Neuronal stem cell (in vitro differentiated cells): Measurements from ENCODE around the gene ATP6V0E1.
A peak's percentile ranks its signal among the peaks of the same experiment; 100 is the strongest.

Experiments
- DNase-seq: peaks from one replicate; pipeline ENCODE4 v3.0.0-alpha.2; 2013; ENCODE audit warnings: low spot score
- H2AFZ ChIP-seq: one replicate; pipeline ENCODE4 v1.6.1; 2013; ENCODE audit warnings: mild to moderate bottlenecking, low read length, inconsistent platforms
- H2AK5ac ChIP-seq: 2 replicates; pipeline ENCODE4 v1.6.1; 2013; ENCODE audit warnings: low read depth, mild to moderate bottlenecking, inconsistent platforms, low read length, moderate library complexity, mixed read lengths
- H2BK120ac ChIP-seq: 2 replicates; pipeline ENCODE4 v1.6.1; 2013; ENCODE audit warnings: low read depth, mild to moderate bottlenecking, inconsistent platforms, low read length, moderate library complexity, mixed read lengths
- H2BK12ac ChIP-seq: one replicate; pipeline ENCODE4 v1.6.1; 2013; ENCODE audit warnings: low read length, inconsistent platforms
- H2BK15ac ChIP-seq: 2 replicates; pipeline ENCODE4 v1.6.1; 2013; ENCODE audit warnings: mild to moderate bottlenecking, low read length, inconsistent platforms, mixed read lengths
- H2BK5ac ChIP-seq: one replicate; pipeline ENCODE4 v1.6.1; 2013; ENCODE audit warnings: inconsistent platforms, mild to moderate bottlenecking, low read length, moderate library complexity
- H3K14ac ChIP-seq: one replicate; pipeline ENCODE4 v1.6.1; 2013; ENCODE audit warnings: low read length, inconsistent platforms
- H3K18ac ChIP-seq: 2 replicates; pipeline ENCODE4 v1.6.1; 2013; ENCODE audit warnings: low read length, inconsistent platforms
- H3K23ac ChIP-seq: 2 replicates; pipeline ENCODE4 v1.6.1; 2013; ENCODE audit warnings: low read depth, mild to moderate bottlenecking, mixed read lengths, low read length, inconsistent platforms; ENCODE audit not compliant: poor library complexity
- H3K27ac ChIP-seq: replicated peaks from 3 replicates; pipeline ENCODE4 v1.5.1; 2013; ENCODE audit warnings: low read length, inconsistent platforms
- H3K27me3 ChIP-seq, 3 experiments: 2 replicates each; pipeline ENCODE4 v1.6.1; 2013; ENCODE audit warnings: low read length in 3 of 3, mild to moderate bottlenecking in 2 of 3, inconsistent platforms in 1 of 3, low read depth in 1 of 3, mixed read lengths in 1 of 3, moderate library complexity in 1 of 3; ENCODE audit not compliant: control insufficient read depth in 3 of 3, insufficient read depth in 3 of 3
- H3K36me3 ChIP-seq, 2 donors: replicated peaks in 1 of 2; 2 replicates each; pipeline ENCODE4 v1.6.1; 2013; ENCODE audit warnings: low read length in 2 of 2; ENCODE audit not compliant: control insufficient read depth in 2 of 2, insufficient read depth in 2 of 2
- H3K4ac ChIP-seq: 2 replicates; pipeline ENCODE4 v1.6.1; 2013; ENCODE audit warnings: inconsistent platforms, mild to moderate bottlenecking, low read length, moderate library complexity
- H3K4me1 ChIP-seq, 2 donors: 1 replicate in 1 of 2; 2 replicates in 1 of 2; pipeline ENCODE4 v1.6.1; 2013; ENCODE audit warnings: low read length in 2 of 2, low read depth in 1 of 2; ENCODE audit not compliant: control insufficient read depth in 2 of 2, insufficient read depth in 1 of 2
- H3K4me2 ChIP-seq: one replicate; pipeline ENCODE4 v1.6.1; 2013; ENCODE audit warnings: mild to moderate bottlenecking, low read length, inconsistent platforms; ENCODE audit not compliant: insufficient read depth, poor library complexity, severe bottlenecking
- H3K4me3 ChIP-seq, 2 donors: 2 replicates each; pipeline ENCODE4 v1.5.1; 2013; ENCODE audit warnings: low read length in 2 of 2, mild to moderate bottlenecking in 2 of 2, inconsistent platforms in 1 of 2, moderate library complexity in 1 of 2
- H3K79me1 ChIP-seq: one replicate; pipeline ENCODE4 v1.6.1; 2013; ENCODE audit warnings: low read depth, mild to moderate bottlenecking, inconsistent platforms, low read length, moderate library complexity
- H3K9ac ChIP-seq: one replicate; pipeline ENCODE4 v1.6.1; 2013; ENCODE audit warnings: mild to moderate bottlenecking, low read depth, low read length, inconsistent platforms; ENCODE audit not compliant: poor library complexity
- H3K9me3 ChIP-seq, 2 donors: replicated peaks in 1 of 2; 2 replicates each; pipeline versions ENCODE3 to v1.6.1; 2013; ENCODE audit warnings: low read length in 2 of 2, mild to moderate bottlenecking in 2 of 2, inconsistent platforms in 1 of 2, low read depth in 1 of 2, mixed read lengths in 1 of 2, moderate library complexity in 1 of 2; ENCODE audit not compliant: control insufficient read depth in 2 of 2, insufficient read depth in 1 of 2
- H4K8ac ChIP-seq: one replicate; pipeline ENCODE4 v1.6.1; 2013; ENCODE audit warnings: low read depth, mild to moderate bottlenecking, inconsistent platforms, low read length, moderate library complexity
- H4K91ac ChIP-seq: one replicate; pipeline ENCODE4 v1.6.1; 2013; ENCODE audit warnings: low read length, low read depth, mild to moderate bottlenecking, inconsistent platforms; ENCODE audit not compliant: poor library complexity
- WGBS, 2 donors: extraction: QIAGEN DNeasy Blood & Tissue Kit; methylation state at CpG; one replicate each; pipeline ENCODE4 v1.1.7; 2013; ENCODE audit warnings: missing lambda C conversion rate in 2 of 2, mixed read lengths in 1 of 2; ENCODE audit not compliant: insufficient read length in 2 of 2, insufficient replicate concordance in 1 of 2; ENCODE audit errors: extremely low coverage in 2 of 2; 5-methylcytosine and 5-hydroxymethylcytosine counted together

The ATP6V0E1 gene

DNA sequence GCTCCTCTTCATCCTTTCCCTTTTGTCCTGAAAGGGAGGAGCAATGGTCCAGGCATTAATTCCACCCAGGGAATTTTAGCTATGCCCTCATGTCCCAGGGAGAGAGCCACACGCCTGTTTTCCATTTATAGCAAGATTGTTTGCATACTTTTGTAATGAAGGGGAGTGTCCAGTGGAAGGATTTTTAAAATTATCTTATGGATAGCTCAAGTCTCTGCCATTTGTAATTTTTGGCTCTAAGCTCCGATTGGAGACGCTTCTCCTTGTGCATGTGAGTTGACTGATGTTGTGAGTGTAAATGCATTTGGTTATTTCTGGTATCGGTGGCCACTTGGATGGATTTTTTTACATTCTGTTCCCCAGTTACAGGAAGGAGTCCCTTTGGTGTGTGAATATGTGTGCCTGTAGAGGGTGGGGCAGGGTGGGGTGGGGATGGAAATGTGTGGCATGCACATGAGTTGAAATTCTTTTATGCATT lies 31.5 kb upstream of the ATP6V0E1 start:
- Histone ChIP-seq H2BK120ac (no peak overlapping the region), H3K27ac (no peak overlapping the region), H3K4me1 (no peaks in the 10 kb centered on the region), H4K8ac (no peak overlapping the region), H3K4ac (no peak overlapping the region), H3K4me2 (no peak overlapping the region), H2AFZ (no peak overlapping the region), H3K9ac (peak overlapping the region; percentile 18), H3K18ac (no peak overlapping the region), H2BK12ac (no peak overlapping the region), H2BK15ac (no peak overlapping the region), H3K27me3 (no peaks in the 10 kb centered on the region), H4K91ac (no peak overlapping the region), H3K79me1 (no peaks in the 10 kb centered on the region), H3K9me3 (no peaks in the 10 kb centered on the region), H2BK5ac (no peak overlapping the region), H3K14ac (no peak overlapping the region), H2AK5ac (no peak overlapping the region), H3K4me3 (no peak overlapping the region), H3K36me3 (peaks cover 11 to 37% of the 10 kb centered on the region in 2 donors), H3K23ac (no peak overlapping the region)
- DNase-seq, result no peak
- WGBS, 2 donors, result no CpG with 5 or more reads among the region's 4 CpGs

DNA sequence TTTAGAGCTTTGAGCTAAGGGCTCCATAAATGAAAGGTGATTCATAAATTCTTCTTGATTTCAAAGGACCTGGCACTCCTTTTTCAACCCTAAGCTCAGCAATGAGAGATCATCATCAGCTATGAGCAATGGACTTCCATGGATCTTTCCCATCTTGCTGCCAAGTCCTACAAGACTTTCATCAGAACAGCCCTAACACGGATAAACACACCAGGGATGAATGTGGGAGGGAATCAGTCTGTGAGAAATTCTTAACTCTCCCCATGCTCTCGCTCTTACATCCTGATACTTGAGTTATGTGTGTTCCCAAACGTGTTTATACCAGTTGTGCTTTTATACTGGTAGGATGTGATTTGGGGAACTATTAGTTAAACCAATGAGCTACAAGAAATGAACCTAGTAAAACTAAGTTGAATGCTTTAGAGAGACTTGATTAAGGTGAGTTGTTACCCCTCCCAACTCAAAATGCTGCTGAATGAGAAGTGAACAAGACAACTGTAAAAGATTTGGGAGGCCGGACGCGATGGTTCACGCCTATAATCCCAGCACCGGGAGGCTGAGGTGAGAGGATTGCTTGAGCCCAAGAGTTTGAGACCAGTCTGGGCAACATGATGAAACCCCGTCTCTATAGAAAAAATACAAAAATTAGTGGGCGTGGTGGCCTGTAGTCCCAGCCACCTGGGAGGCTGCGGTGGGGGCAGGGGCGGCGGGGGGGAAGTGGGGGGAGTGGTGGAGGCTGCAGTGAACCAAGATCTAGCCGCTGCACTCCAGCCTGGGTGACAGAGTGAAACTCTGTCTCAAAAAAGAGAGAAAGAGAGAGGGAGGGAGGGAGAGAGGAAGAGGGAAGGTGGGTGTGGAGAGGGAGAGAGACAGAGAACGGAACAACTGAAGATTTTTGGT lies 29.5 kb upstream of the ATP6V0E1 start:
- no peak overlapping the region for H4K91ac ChIP-seq
- peaks cover 0 to 1% (median 0%) of the 10 kb centered on the region in 3 experiments for H3K27me3 ChIP-seq
- no peak overlapping the region for H2AFZ ChIP-seq
- H3K27ac ChIP-seq, result no peak overlapping the region
- H3K4me3 ChIP-seq, result no peak overlapping the region
- peaks cover 11 to 25% of the 10 kb centered on the region in 2 donors for H3K36me3 ChIP-seq
- H3K4me1 ChIP-seq, result no peaks in the 10 kb centered on the region
- no peaks in the 10 kb centered on the region for H3K9me3 ChIP-seq
- H2BK120ac ChIP-seq, result no peak overlapping the region
- H3K4ac ChIP-seq, result no peak overlapping the region
- H3K79me1 ChIP-seq, result no peaks in the 10 kb centered on the region
- no peak overlapping the region for H3K18ac ChIP-seq
- H3K14ac ChIP-seq, result no peak overlapping the region
- no peak overlapping the region for H2BK5ac ChIP-seq
- no peak overlapping the region for H3K4me2 ChIP-seq
- WGBS, 2 donors, result 100% methylated on average over 1 of the region's 15 CpGs; no CpG with 5 or more reads in 1 of the 2 donors
- DNase-seq, result no peak
- no peak overlapping the region for H3K9ac ChIP-seq
- H2BK15ac ChIP-seq, result no peak overlapping the region
- H2AK5ac ChIP-seq, result no peak overlapping the region
- no peak overlapping the region for H2BK12ac ChIP-seq
- no peak overlapping the region for H4K8ac ChIP-seq
- no peak overlapping the region for H3K23ac ChIP-seq

DNA sequence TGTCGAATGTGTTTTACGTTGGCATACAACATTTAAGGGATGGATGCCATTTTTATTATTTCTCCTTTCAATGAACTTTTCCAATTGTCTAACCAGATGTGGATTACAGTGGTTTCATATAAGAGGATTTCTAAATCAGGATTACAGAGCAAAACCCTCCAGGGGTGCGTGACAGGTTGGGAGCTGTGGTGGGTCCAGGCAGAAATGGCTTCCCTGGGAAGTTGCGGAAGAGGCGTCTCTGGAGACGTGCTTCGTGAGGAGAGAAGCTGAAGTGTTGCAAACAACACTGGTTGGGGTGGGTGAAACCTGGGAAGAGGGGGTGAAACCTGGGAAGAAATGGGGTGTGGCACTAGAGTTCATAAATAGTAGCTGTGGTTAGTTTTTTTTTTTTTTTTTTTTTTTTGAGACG lies 28.8 kb upstream of the ATP6V0E1 start:
- no peak overlapping the region for H2AK5ac ChIP-seq
- H2BK15ac ChIP-seq, result no peak overlapping the region
- H3K27ac ChIP-seq, result no peak overlapping the region
- no peak overlapping the region for H3K18ac ChIP-seq
- DNase-seq, result no peak
- no peak overlapping the region for H3K4me2 ChIP-seq
- H3K23ac ChIP-seq, result no peak overlapping the region
- no peak overlapping the region for H2BK120ac ChIP-seq
- H3K9ac ChIP-seq, result no peak overlapping the region
- H4K91ac ChIP-seq, result no peak overlapping the region
- no peaks in the 10 kb centered on the region for H3K79me1 ChIP-seq
- H4K8ac ChIP-seq, result no peak overlapping the region
- peaks cover 0 to 1% (median 0%) of the 10 kb centered on the region in 3 experiments for H3K27me3 ChIP-seq
- H2BK12ac ChIP-seq, result no peak overlapping the region
- no peaks in the 10 kb centered on the region for H3K9me3 ChIP-seq
- H3K4ac ChIP-seq, result no peak overlapping the region
- no peak overlapping the region for H2BK5ac ChIP-seq
- H3K4me3 ChIP-seq, result no peak overlapping the region
- H3K4me1 ChIP-seq, result no peaks in the 10 kb centered on the region
- H2AFZ ChIP-seq, result no peak overlapping the region
- no CpG with 5 or more reads among the region's 8 CpGs for WGBS, 2 donors
- no peak overlapping the region for H3K14ac ChIP-seq
- H3K36me3 ChIP-seq, result peaks cover 11 to 22% of the 10 kb centered on the region in 2 donors

DNA sequence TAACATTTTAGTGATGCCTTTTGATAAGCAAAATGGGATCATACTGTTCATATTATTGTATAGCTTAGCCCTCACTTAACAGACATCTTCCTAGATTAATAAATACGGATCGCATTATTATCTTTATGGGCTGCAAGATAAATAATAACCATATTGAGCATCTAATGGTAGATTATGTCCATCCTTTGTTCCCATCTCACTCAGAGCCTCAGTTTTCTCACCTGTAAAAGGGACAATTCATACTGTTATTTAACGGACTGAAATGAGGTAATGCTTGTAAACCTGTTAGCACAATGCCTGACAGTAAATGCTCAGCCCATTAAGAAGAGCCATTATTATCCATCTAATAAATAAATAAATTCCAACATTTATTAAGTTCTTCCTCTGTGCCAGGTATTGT lies 27.3 kb upstream of the ATP6V0E1 start:
- no peak overlapping the region for H3K4ac ChIP-seq
- H2BK12ac ChIP-seq, result no peak overlapping the region
- peaks cover 0 to 1% (median 0%) of the 10 kb centered on the region in 3 experiments for H3K27me3 ChIP-seq
- H3K9me3 ChIP-seq, result no peaks in the 10 kb centered on the region
- no peak overlapping the region for H4K8ac ChIP-seq
- no peak overlapping the region for H2BK120ac ChIP-seq
- WGBS, 2 donors, result no CpG with 5 or more reads among the region's 3 CpGs
- no peak overlapping the region for H2AK5ac ChIP-seq
- no peak overlapping the region for H2BK15ac ChIP-seq
- H3K4me3 ChIP-seq, result no peak overlapping the region
- H3K36me3 ChIP-seq, result peaks cover 4 to 12% of the 10 kb centered on the region in 2 donors
- peaks cover 2% of the 10 kb centered on the region for H3K79me1 ChIP-seq
- no peak overlapping the region for H4K91ac ChIP-seq
- no peak for DNase-seq
- no peak overlapping the region for H2BK5ac ChIP-seq
- H3K27ac ChIP-seq, result no peak overlapping the region
- no peak overlapping the region for H3K9ac ChIP-seq
- H3K23ac ChIP-seq, result no peak overlapping the region
- H2AFZ ChIP-seq, result no peak overlapping the region
- H3K4me1 ChIP-seq, result peaks cover 3 to 4% of the 10 kb centered on the region in 2 donors
- no peak overlapping the region for H3K18ac ChIP-seq
- H3K4me2 ChIP-seq, result no peak overlapping the region
- no peak overlapping the region for H3K14ac ChIP-seq
